WTC11 (cell line): Measurements from ENCODE around the gene RFX7. TPM values are rescaled to one million over a fixed set of nuclear protein-coding genes. Genes with fewer than 3 reads are reported as not detected.

Source experiments
- ATAC-seq: fragments of 200-7000 bp; cut with Tn5 transposase; 2 replicates; pipeline ENCODE4 v1.10.0; 2021; ENCODE audit warnings: mild to moderate bottlenecking, moderate library complexity
- CTCF ChIA-PET: fragments of 300-600 bp; sonication (Branson Sonifier 250); formaldehyde crosslinking; loops from one replicate; lab custom pipeline; 2021; ENCODE audit warnings: antibody characterized with exemption; lab: Charles Lee
- POLR2A ChIA-PET: fragments of 350-600 bp; sonication (Branson Sonifier 250); formaldehyde crosslinking; loops from one replicate; lab custom pipeline; 2021; ENCODE audit warnings: antibody characterized with exemption; lab: Charles Lee
- DNase-seq: peaks from one replicate; pipeline ENCODE4 v3.0.0; 2021; ENCODE audit warnings: low spot score
- H3K27ac Mint-ChIP-seq: 2 replicates; pipeline ENCODE4 v1.8.0; 2021; ENCODE audit warnings: mixed read lengths
- H3K27me3 Mint-ChIP-seq: 2 replicates; pipeline ENCODE4 v1.8.0; 2021; ENCODE audit warnings: low read depth, mild to moderate bottlenecking, moderate library complexity, mixed read lengths
- H3K36me3 Mint-ChIP-seq: 2 replicates; pipeline ENCODE4 v1.8.0; 2021; ENCODE audit warnings: mixed read lengths
- H3K4me1 Mint-ChIP-seq: 2 replicates; pipeline ENCODE4 v1.8.0; 2022; ENCODE audit warnings: mixed read lengths
- H3K4me3 Mint-ChIP-seq: 2 replicates; pipeline ENCODE4 v1.8.0; 2021; ENCODE audit warnings: mild to moderate bottlenecking, moderate library complexity, mixed read lengths
- H3K9me3 Mint-ChIP-seq: 2 replicates; pipeline ENCODE4 v1.8.0; 2021; ENCODE audit warnings: mixed read lengths
- AR ChIP-seq: fragments of 250-450 bp; sonication (Bioruptor Pico); IDR thresholded peaks from 2 replicates; pipeline ENCODE4 v1.9.0; 2021; ENCODE audit warnings: mild to moderate bottlenecking
- ATF6 ChIP-seq: sonication (generic); formaldehyde crosslinking; IDR thresholded peaks from 2 replicates; pipeline ENCODE4 v1.8.1; 2023; ENCODE audit warnings: mild to moderate bottlenecking, missing genetic modification reagents
- CDX4 ChIP-seq: fragments of 250-450 bp; sonication (Bioruptor Pico); IDR thresholded peaks from 2 replicates; pipeline ENCODE4 v1.9.0; 2021; ENCODE audit warnings: moderate library complexity, mild to moderate bottlenecking, inconsistent platforms, borderline replicate concordance
- CTCF ChIP-seq: fragments of 200-600 bp; IDR thresholded peaks from 2 replicates; pipeline ENCODE4 v1.8.0; 2022; ENCODE audit warnings: antibody characterized with exemption
- E2F4 ChIP-seq: sonication (generic); formaldehyde crosslinking; IDR thresholded peaks from 2 replicates; pipeline ENCODE4 v1.8.1; 2022; ENCODE audit warnings: low read depth, mild to moderate bottlenecking, moderate library complexity, missing genetic modification reagents, borderline replicate concordance
- EMX1 ChIP-seq: fragments of 250-450 bp; sonication (Bioruptor Pico); IDR thresholded peaks from 2 replicates; pipeline ENCODE4 v1.8.0; 2021; ENCODE audit warnings: mild to moderate bottlenecking
- ERG ChIP-seq: fragments of 250-450 bp; sonication (Bioruptor Pico); IDR thresholded peaks from 2 replicates; pipeline ENCODE4 v1.8.0; 2021; ENCODE audit warnings: mild to moderate bottlenecking
- GABPB1 ChIP-seq: sonication (generic); formaldehyde crosslinking; IDR thresholded peaks from 2 replicates; pipeline ENCODE4 v1.8.1; 2023; ENCODE audit warnings: mild to moderate bottlenecking, missing genetic modification reagents
- MLX ChIP-seq: sonication (generic); formaldehyde crosslinking; IDR thresholded peaks from 2 replicates; pipeline ENCODE4 v1.8.1; 2023; ENCODE audit warnings: mild to moderate bottlenecking, missing genetic modification reagents, moderate library complexity
- MYBL2 ChIP-seq: sonication (generic); formaldehyde crosslinking; IDR thresholded peaks from 2 replicates; pipeline ENCODE4 v1.8.1; 2023; ENCODE audit warnings: mild to moderate bottlenecking, moderate library complexity, missing genetic modification reagents
- NFATC4 ChIP-seq: fragments of 250-450 bp; sonication (Bioruptor Pico); IDR thresholded peaks from 2 replicates; pipeline ENCODE4 v1.9.0; 2021; ENCODE audit warnings: mild to moderate bottlenecking
- NR2C2 ChIP-seq: sonication (generic); formaldehyde crosslinking; IDR thresholded peaks from 2 replicates; pipeline ENCODE4 v1.8.0; 2022; ENCODE audit warnings: mild to moderate bottlenecking, missing genetic modification reagents
- TEAD4 ChIP-seq: sonication (generic); formaldehyde crosslinking; IDR thresholded peaks from 2 replicates; pipeline ENCODE4 v1.8.0; 2022; ENCODE audit warnings: mild to moderate bottlenecking, missing genetic modification reagents
- ZNF263 ChIP-seq: sonication (generic); formaldehyde crosslinking; IDR thresholded peaks from 2 replicates; pipeline ENCODE4 v1.8.1; 2022; ENCODE audit warnings: low read depth, mild to moderate bottlenecking, moderate library complexity, missing genetic modification reagents
- ZNF671 ChIP-seq: fragments of 250-450 bp; sonication (Bioruptor Pico); IDR thresholded peaks from 2 replicates; pipeline ENCODE4 v1.8.0; 2021; ENCODE audit warnings: mild to moderate bottlenecking
- total RNA-seq: library from RNA; stranded (reverse); gene quantifications from 3 replicates; pipeline ENCODE4 v1.2.3, GENCODE V29; 2021

RFX7 gene
- total RNA-seq, 1 experiment from 2014 or later, result 36.0 TPM

GRCh38 chr15:56053046-56053400 lies 190.7 kb downstream of the RFX7 start (continued):
- no peak for TF ChIP-seq AR (CRISPR knock-in tag)

GRCh38 chr15:56052395-56053045 lies 191.2 kb downstream of the RFX7 start:
- Mint-ChIP-seq H3K36me3 (no peaks in the 10 kb centered on the region), H3K9me3 (no peaks in the 10 kb centered on the region), H3K4me1 (no peaks in the 10 kb centered on the region), H3K27ac (no peak overlapping the region), H3K4me3 (no peak overlapping the region), H3K27me3 (no peaks in the 10 kb centered on the region)
- DNase-seq (no peak), ATAC-seq (peak; percentile 61)
- ChIA-PET CTCF (interaction anchor here (0.7 to 1.7 kb wide), 9 partner anchors 9 to 171 kb away, joined by 3 to 13 read pairs (median 4); partner anchors contain the start of gene NEDD4), POLR2A (no interaction called here)
- no peak for TF ChIP-seq ZNF671 (CRISPR knock-in tag)
- TF ChIP-seq E2F4 (CRISPR knock-in tag), result no peak
- TF ChIP-seq CTCF, result peak; percentile 45
- TF ChIP-seq CDX4 (CRISPR knock-in tag), result no peak

- POLR2A ChIA-PET, result no interaction called here
- no peak for DNase-seq
- CTCF ChIA-PET, result interaction anchor here (0.5 to 1.0 kb wide), 2 partner anchors 53 to 110 kb away, joined by 3 read pairs; no protein-coding TSS in a partner anchor
- Mint-ChIP-seq H3K36me3 (no peaks in the 10 kb centered on the region), H3K4me3 (no peak overlapping the region), H3K9me3 (0 out of 2 replicates have a peak, but pooled peaks cover under 1% of the 10 kb centered on the region), H3K4me1 (no peaks in the 10 kb centered on the region)
- ATAC-seq, result no peak
- TF ChIP-seq ZNF263 (CRISPR knock-in tag) (no peak), NR2C2 (CRISPR knock-in tag) (no peak), EMX1 (CRISPR knock-in tag) (no peak), MLX (CRISPR knock-in tag) (no peak), TEAD4 (CRISPR knock-in tag) (no peak)
- TF ChIP-seq, all 79 proteins: peak for 0
- Mint-ChIP-seq H3K27me3 (no peaks in the 10 kb centered on the region), H3K27ac (no peak overlapping the region)
Measured at GRCh38 chr15:56051676-56052075, 192.0 kb downstream of the RFX7 start.

GRCh38 chr15:56049577-56049976 lies 194.1 kb downstream of the RFX7 start:
- Mint-ChIP-seq H3K27me3 (no peaks in the 10 kb centered on the region), H3K9me3 (0 out of 2 replicates have a peak, but pooled peaks cover 4% of the 10 kb centered on the region), H3K36me3 (no peaks in the 10 kb centered on the region), H3K4me1 (no peaks in the 10 kb centered on the region), H3K4me3 (no peak overlapping the region), H3K27ac (0 out of 2 replicates have a peak overlapping the region, but pooled peaks have one; percentile 45)
- DNase-seq (no peak), ATAC-seq (no peak)
- ChIA-PET POLR2A (no interaction called here), CTCF (no interaction called here)
- TF ChIP-seq NFATC4 (CRISPR knock-in tag) (no peak), ATF6 (CRISPR knock-in tag) (no peak), ERG (CRISPR knock-in tag) (no peak), MYBL2 (CRISPR knock-in tag) (no peak), GABPB1 (CRISPR knock-in tag) (no peak)
